HCT116 (cell line): ENCODE data around the gene NEB. TPM values are rescaled to one million over a fixed set of nuclear protein-coding genes. Genes with fewer than 3 reads are reported as not detected.

Experiments used
- ATAC-seq: fragments of 200-7000 bp; cut with Tn5 transposase; 2 replicates; pipeline ENCODE4 v1.9.1; 2020; ENCODE audit warnings: mild to moderate bottlenecking, moderate library complexity
- BruUV-seq: library from RNA; stranded (reverse); fragments of 400-500 nt; replicated peaks from 2 replicates; lab custom pipeline; 2021; lab: Mats Ljungman, UMichigan
- CTCF ChIA-PET: fragments of 300-600 bp; sonication (Branson Sonifier 250); formaldehyde crosslinking; loops from one replicate; lab custom pipeline; 2021; ENCODE audit warnings: antibody characterized with exemption; lab: Charles Lee
- POLR2A ChIA-PET: fragments of 300-600, 350-600 bp; sonication (Branson Sonifier 250); formaldehyde crosslinking; loops from one replicate; lab custom pipeline; 2021; ENCODE audit warnings: antibody characterized with exemption; lab: Charles Lee
- RAD21 ChIA-PET, 2 experiments: fragments of 300-600 bp; sonication (Branson Sonifier 250); formaldehyde crosslinking; loops; one replicate each; lab custom pipeline; 2023; ENCODE audit warnings: low total read pairs in 2 of 2; ENCODE audit not compliant: uncharacterized antibody in 2 of 2, unreplicated experiment in 2 of 2, low non-redundant PET in 1 of 2; lab: Charles Lee
- DNase-seq: peaks from one replicate; pipeline ENCODE4 v3.0.0-alpha.2; 2010; ENCODE audit warnings: low read depth, low spot score
- H2AFZ ChIP-seq: fragments of 200-600 bp; shearing (Covaris generic), sonication (generic); 2 replicates; pipeline ENCODE4 v1.6.1; 2017; ENCODE audit warnings: low read depth, mixed run types, mixed read lengths, antibody characterized with exemption, low read length; ENCODE audit not compliant: poor library complexity, severe bottlenecking
- H3K27ac ChIP-seq: 2 replicates; pipeline ENCODE4 v1.5.1; 2012; ENCODE audit warnings: low read depth, low read length
- H3K27me3 ChIP-seq: fragments of 200-600 bp; sonication (generic); 2 replicates; pipeline ENCODE4 v1.6.1; 2016; ENCODE audit warnings: mixed run types, low read length, mixed read lengths; ENCODE audit not compliant: insufficient read depth
- H3K36me3 ChIP-seq, 2 experiments: fragments of 200-500 bp in 1 of 2; fragments of 200-600 bp in 1 of 2; sonication (Bioruptor generic) in 1 of 2; sonication (generic) in 1 of 2; 2 replicates each; pipeline versions ENCODE4 v1.5.1 to v1.6.1; 2014 to 2016; ENCODE audit warnings: low read length in 2 of 2, inconsistent platforms in 1 of 2, mixed read lengths in 1 of 2, mixed run types in 1 of 2; ENCODE audit not compliant: insufficient read depth in 2 of 2, control insufficient read depth in 1 of 2
- H3K4me1 ChIP-seq, 2 experiments: fragments of 200-600 bp in 1 of 2; sonication (generic) in 1 of 2; 2 replicates each; pipeline versions ENCODE4 v1.5.1 to v1.6.1; 2012 to 2017; ENCODE audit warnings: low read length in 2 of 2, inconsistent platforms in 1 of 2, mild to moderate bottlenecking in 1 of 2, mixed read lengths in 1 of 2, mixed run types in 1 of 2, moderate library complexity in 1 of 2; ENCODE audit not compliant: insufficient read depth in 2 of 2, control insufficient read depth in 1 of 2
- H3K4me2 ChIP-seq: fragments of 200-600 bp; sonication (generic); 2 replicates; pipeline ENCODE4 v1.6.1; 2017; ENCODE audit warnings: mixed run types, low read length, mixed read lengths
- H3K4me3 ChIP-seq, 2 experiments: fragments of 200-600 bp in 1 of 2; sonication (generic) in 1 of 2; replicated peaks in 1 of 2; 2 replicates each; pipeline ENCODE4 v1.5.1; 2011 to 2016; ENCODE audit warnings: low read length in 2 of 2, control low read depth in 1 of 2, low read depth in 1 of 2, mild to moderate bottlenecking in 1 of 2, mixed read lengths in 1 of 2, mixed run types in 1 of 2
- H3K79me2 ChIP-seq: fragments of 200-600 bp; sonication (generic); 2 replicates; pipeline ENCODE4 v1.6.1; 2017; ENCODE audit warnings: mild to moderate bottlenecking, mixed run types, low read length, moderate library complexity, mixed read lengths; ENCODE audit not compliant: insufficient read depth
- H3K9ac ChIP-seq: fragments of 200-600 bp; sonication (generic); 2 replicates; pipeline ENCODE4 v1.6.1; 2016; ENCODE audit warnings: low read length, mixed read lengths
- H3K9me2 ChIP-seq: fragments of 200-600 bp; sonication (generic), shearing (Covaris generic); 2 replicates; pipeline ENCODE4 v1.6.1; 2017; ENCODE audit warnings: mixed run types, mild to moderate bottlenecking, moderate library complexity; ENCODE audit not compliant: insufficient read depth
- H3K9me3 ChIP-seq, 2 experiments: fragments of 200-500 bp in 1 of 2; fragments of 200-600 bp in 1 of 2; sonication (Bioruptor generic) in 1 of 2; sonication (generic) in 1 of 2; 2 replicates each; pipeline ENCODE4 v1.6.1; 2014 to 2017; ENCODE audit warnings: low read length in 2 of 2, mixed read lengths in 2 of 2, inconsistent platforms in 1 of 2, low read depth in 1 of 2, mild to moderate bottlenecking in 1 of 2, mixed run types in 1 of 2, moderate library complexity in 1 of 2; ENCODE audit not compliant: control insufficient read depth in 1 of 2, insufficient read depth in 1 of 2
- H4K20me1 ChIP-seq: fragments of 200-600 bp; sonication (generic), shearing (Covaris generic); 2 replicates; pipeline ENCODE4 v1.6.1; 2017; ENCODE audit warnings: mixed run types, mild to moderate bottlenecking, moderate library complexity; ENCODE audit not compliant: insufficient read depth
- CEBPB ChIP-seq: IDR thresholded peaks from 2 replicates; pipeline ENCODE4 v1.6.1; 2012; ENCODE audit warnings: low read depth
- EGR1 ChIP-seq: IDR thresholded peaks from 2 replicates; pipeline ENCODE4 v1.6.1; 2012; ENCODE audit warnings: low read depth
- EZH2 ChIP-seq: fragments of 200-600 bp; sonication (generic); IDR thresholded peaks from 2 replicates; pipeline ENCODE4 v1.6.1; 2017; ENCODE audit warnings: antibody characterized with exemption, mixed run types
- EZH2phosphoT487 ChIP-seq: fragments of 200-600 bp; IDR thresholded peaks from 2 replicates; pipeline ENCODE4 v1.6.1; 2018; ENCODE audit warnings: antibody characterized with exemption, borderline replicate concordance
- FOSL1 ChIP-seq: IDR thresholded peaks from 2 replicates; pipeline ENCODE4 v1.6.1; 2012; ENCODE audit warnings: low read depth
- JUND ChIP-seq: IDR thresholded peaks from 2 replicates; pipeline ENCODE4 v1.6.1; 2012
- POLR2A ChIP-seq: IDR thresholded peaks from 2 replicates; pipeline ENCODE4 v1.7.0; 2011; ENCODE audit warnings: borderline replicate concordance; ENCODE audit not compliant: insufficient read depth, insufficient read length; ENCODE audit errors: extremely low read depth
- RAD21 ChIP-seq: IDR thresholded peaks from 2 replicates; pipeline ENCODE4 v1.6.1; 2012; ENCODE audit warnings: low read depth, mild to moderate bottlenecking
- SIN3A ChIP-seq: IDR thresholded peaks from 2 replicates; pipeline ENCODE4 v1.6.1; 2012; ENCODE audit warnings: low read depth
- SP1 ChIP-seq: IDR thresholded peaks from 2 replicates; pipeline ENCODE4 v1.6.1; 2012; ENCODE audit warnings: low read depth
- SRF ChIP-seq: IDR thresholded peaks from 2 replicates; pipeline ENCODE4 v1.6.1; 2012; ENCODE audit warnings: low read depth
- TCF7L2 ChIP-seq: IDR thresholded peaks from 2 replicates; pipeline ENCODE4 v1.7.0; 2011; ENCODE audit warnings: borderline replicate concordance, inconsistent platforms; ENCODE audit not compliant: insufficient read depth, insufficient read length; ENCODE audit errors: extremely low read depth
- YY1 ChIP-seq: IDR thresholded peaks from 2 replicates; pipeline ENCODE4 v1.6.1; 2011; ENCODE audit warnings: low read length, low read depth, moderate library complexity, mild to moderate bottlenecking; ENCODE audit not compliant: insufficient replicate concordance; ENCODE audit errors: extremely low read depth
- ZFX ChIP-seq: fragments of 450-650 bp; IDR thresholded peaks from 2 replicates; pipeline ENCODE4 v1.6.1; 2017
- ZNF274 ChIP-seq: fragments of 200-500 bp; sonication (Bioruptor generic); IDR thresholded peaks from 2 replicates; pipeline ENCODE4 v1.6.1; 2014; ENCODE audit warnings: mild to moderate bottlenecking, low read depth, low read length, inconsistent platforms
- intact Hi-C: fragments of 100-400 bp; cut with micrococcal nuclease; formaldehyde crosslinking; loops from 2 replicates; pipeline ENCODE4 v1.10.0; 2022
- total RNA-seq: library from RNA; stranded (reverse); gene quantifications from one replicate; pipeline ENCODE4 v1.2.1, GENCODE V29; 2021; ENCODE audit not compliant: unreplicated experiment
- TF ChIP-seq, protein P1 (sequence below): IDR thresholded peaks from 2 replicates; pipeline ENCODE4 v1.6.1; 2012
- TF ChIP-seq, protein P2 (sequence below): IDR thresholded peaks from 2 replicates; pipeline ENCODE4 v1.6.1; 2012

NEB gene
- total RNA-seq, 1 experiment from 2014 or later = 0.34 TPM

DNA sequence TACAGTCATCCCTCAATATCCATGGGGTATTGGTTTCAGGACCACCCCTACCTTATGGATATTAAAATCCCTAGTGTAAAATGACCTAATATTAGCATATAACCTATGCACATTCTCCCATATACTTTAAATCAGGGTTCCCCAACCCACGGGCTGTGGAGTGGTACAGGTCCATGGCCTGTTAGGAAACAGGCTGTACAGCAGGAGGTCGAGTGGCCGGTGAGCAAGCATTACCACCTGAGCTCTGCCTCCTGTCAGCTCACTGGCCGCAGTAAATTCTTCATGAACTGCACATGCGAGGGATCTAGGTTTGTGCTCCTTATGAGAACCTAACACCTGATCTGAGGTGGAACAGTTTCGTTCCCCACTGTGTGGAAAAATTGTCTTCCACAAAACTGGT, 250.7 kb downstream of the NEB start:
- peaks cover 9% of the 10 kb centered on the region; the same call in 1 of the 2 replicates for H3K79me2 ChIP-seq
- ATAC-seq (no peak), DNase-seq (no peak)
- no peaks in the 10 kb centered on the region for H3K27me3 ChIP-seq
- no peak for TF ChIP-seq ZFX
- no peak for TF ChIP-seq FOSL1
- no peaks in the 10 kb centered on the region for H3K9me3 ChIP-seq
- BruUV-seq = no TSS peak
- H3K27ac ChIP-seq = no peak overlapping the region
- H3K36me3 ChIP-seq = peaks cover 7 to 25% of the 10 kb centered on the region in 2 experiments; a peak in 2 of 4 replicates
- CTCF ChIA-PET = no interaction called here
- peaks cover 13% of the 10 kb centered on the region; the same call in 1 of the 2 replicates for H4K20me1 ChIP-seq
- H3K4me1 ChIP-seq = no peaks in the 10 kb centered on the region
- intact Hi-C loops = no loop called here
- H3K4me2 ChIP-seq = no peak overlapping the region
- POLR2A ChIA-PET = no interaction called here
- no peak overlapping the region for H3K9ac ChIP-seq
- no peak overlapping the region for H3K4me3 ChIP-seq
- no peaks in the 10 kb centered on the region for H3K9me2 ChIP-seq
- RAD21 ChIA-PET = no interaction called here
- no peak overlapping the region for H2AFZ ChIP-seq

- Histone ChIP-seq H3K27ac (no peak overlapping the region), H4K20me1 (peaks cover 13% of the 10 kb centered on the region; the same call in 1 of the 2 replicates), H3K4me2 (no peak overlapping the region), H3K27me3 (no peaks in the 10 kb centered on the region), H3K9ac (no peak overlapping the region), H3K4me1 (no peaks in the 10 kb centered on the region), H3K9me3 (no peaks in the 10 kb centered on the region), H3K4me3 (no peak overlapping the region), H2AFZ (no peak overlapping the region), H3K36me3 (peaks cover 7 to 25% of the 10 kb centered on the region in 2 experiments; a peak in 2 of 4 replicates), H3K79me2 (peaks cover 18% of the 10 kb centered on the region; the same call in 1 of the 2 replicates), H3K9me2 (no peaks in the 10 kb centered on the region)
- CTCF ChIA-PET = no interaction called here
- TF ChIP-seq EZH2 = no peak
- no peak for TF ChIP-seq EGR1
- TF ChIP-seq TCF7L2 = no peak
- TF ChIP-seq POLR2A = no peak
- no peak for TF ChIP-seq RAD21
- no peak for TF ChIP-seq JUND
- no peak for TF ChIP-seq CEBPB
- no peak for TF ChIP-seq ZFX
- TF ChIP-seq YY1 = no peak
- no peak for TF ChIP-seq EZH2phosphoT487
- TF ChIP-seq SP1 = no peak
- TF ChIP-seq ZNF274 = no peak
- no peak for TF ChIP-seq SRF
- TF ChIP-seq, protein P1, sequence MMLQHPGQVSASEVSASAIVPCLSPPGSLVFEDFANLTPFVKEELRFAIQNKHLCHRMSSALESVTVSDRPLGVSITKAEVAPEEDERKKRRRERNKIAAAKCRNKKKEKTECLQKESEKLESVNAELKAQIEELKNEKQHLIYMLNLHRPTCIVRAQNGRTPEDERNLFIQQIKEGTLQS = no peak
- TF ChIP-seq SIN3A = no peak
- TF ChIP-seq, protein P2, sequence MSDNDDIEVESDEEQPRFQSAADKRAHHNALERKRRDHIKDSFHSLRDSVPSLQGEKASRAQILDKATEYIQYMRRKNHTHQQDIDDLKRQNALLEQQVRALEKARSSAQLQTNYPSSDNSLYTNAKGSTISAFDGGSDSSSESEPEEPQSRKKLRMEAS = no peak
- BruUV-seq = no TSS peak
- RAD21 ChIA-PET = no interaction called here
- intact Hi-C loops = no loop called here
- no peak for ATAC-seq
- no peak for DNase-seq
- POLR2A ChIA-PET = no interaction called here
Measured at GRCh38 chr2:151482171-151482725, 252.0 kb downstream of the NEB start.
